Gastrocnemius medialis (tissue), 4 donors: Measurements from ENCODE around the gene SRRM2.

ENCODE experiments used
- CTCF ChIP-seq, 5 experiments: fragments of 450-650 bp in 3 of 5; fragments of 200-600 bp in 2 of 5; sonication (generic) in 2 of 5; IDR thresholded peaks in 4 of 5; conservative IDR thresholded peaks in 1 of 5; 1 replicate in 4 of 5; 2 replicates in 1 of 5; pipeline ENCODE4 v1.5.1; 2016 to 2019; ENCODE audit warnings: antibody characterized with exemption in 5 of 5, mild to moderate bottlenecking in 3 of 5, moderate library complexity in 3 of 5
- POLR2A ChIP-seq, 2 donors: fragments of 450-650 bp; IDR thresholded peaks; one replicate each; pipeline ENCODE4 v1.6.1; 2017; ENCODE audit warnings: antibody characterized with exemption in 2 of 2, mild to moderate bottlenecking in 2 of 2, moderate library complexity in 2 of 2

GRCh38 chr16:2761886-2762583 lies 9.6 kb downstream of the SRRM2 start:
- TF ChIP-seq CTCF (IDR thresholded peaks at IDR 0.05 in 4 of 5, conservative IDR thresholded peaks at IDR 0.05 in 1 of 5) (no peak), POLR2A (IDR thresholded peaks at IDR 0.05) (no peak)
